Subcutaneous adipose tissue (tissue), 4 donors: ENCODE data around the gene MUC22. TPM values are rescaled to one million over a fixed set of nuclear protein-coding genes. Genes with fewer than 3 reads are reported as not detected.

Source experiments
- total RNA-seq, 4 donors: library from RNA; depleted of rRNA; stranded (reverse); fragments of >200 nt; gene quantifications; one replicate each; pipeline ENCODE4 v1.1.0, GENCODE V29; 2016
- TF ChIP-seq, protein P1 (sequence below): fragments of 450-650 bp; IDR thresholded peaks from one replicate; pipeline ENCODE4 v1.5.1; 2016; ENCODE audit warnings: low read depth, mild to moderate bottlenecking, control low read depth, antibody characterized with exemption, moderate library complexity

Gene MUC22
- total RNA-seq, 4 donors from 2014 or later: not detected

DNA sequence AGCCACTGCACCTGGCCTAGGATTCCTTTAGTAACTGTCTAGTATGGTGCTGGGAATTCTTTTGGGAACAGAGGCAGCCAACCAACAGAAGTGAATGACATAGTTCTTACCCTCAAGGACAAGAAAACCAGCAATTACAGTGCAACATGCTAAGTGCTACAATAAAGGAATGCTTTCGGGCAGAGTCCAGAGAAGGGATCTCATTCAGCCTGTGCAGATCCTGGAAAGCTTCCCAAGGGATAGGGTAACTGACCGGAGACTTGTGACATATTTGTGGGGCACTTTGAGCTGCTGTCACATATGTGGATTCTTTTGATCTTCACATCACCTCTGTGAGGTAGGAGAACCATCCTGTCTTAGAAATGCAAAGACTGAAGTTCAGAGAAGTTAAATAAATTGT is 55.3 kb downstream of the MUC22 start:
- TF ChIP-seq, protein P1, sequence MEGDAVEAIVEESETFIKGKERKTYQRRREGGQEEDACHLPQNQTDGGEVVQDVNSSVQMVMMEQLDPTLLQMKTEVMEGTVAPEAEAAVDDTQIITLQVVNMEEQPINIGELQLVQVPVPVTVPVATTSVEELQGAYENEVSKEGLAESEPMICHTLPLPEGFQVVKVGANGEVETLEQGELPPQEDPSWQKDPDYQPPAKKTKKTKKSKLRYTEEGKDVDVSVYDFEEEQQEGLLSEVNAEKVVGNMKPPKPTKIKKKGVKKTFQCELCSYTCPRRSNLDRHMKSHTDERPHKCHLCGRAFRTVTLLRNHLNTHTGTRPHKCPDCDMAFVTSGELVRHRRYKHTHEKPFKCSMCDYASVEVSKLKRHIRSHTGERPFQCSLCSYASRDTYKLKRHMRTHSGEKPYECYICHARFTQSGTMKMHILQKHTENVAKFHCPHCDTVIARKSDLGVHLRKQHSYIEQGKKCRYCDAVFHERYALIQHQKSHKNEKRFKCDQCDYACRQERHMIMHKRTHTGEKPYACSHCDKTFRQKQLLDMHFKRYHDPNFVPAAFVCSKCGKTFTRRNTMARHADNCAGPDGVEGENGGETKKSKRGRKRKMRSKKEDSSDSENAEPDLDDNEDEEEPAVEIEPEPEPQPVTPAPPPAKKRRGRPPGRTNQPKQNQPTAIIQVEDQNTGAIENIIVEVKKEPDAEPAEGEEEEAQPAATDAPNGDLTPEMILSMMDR: no peak

DNA sequence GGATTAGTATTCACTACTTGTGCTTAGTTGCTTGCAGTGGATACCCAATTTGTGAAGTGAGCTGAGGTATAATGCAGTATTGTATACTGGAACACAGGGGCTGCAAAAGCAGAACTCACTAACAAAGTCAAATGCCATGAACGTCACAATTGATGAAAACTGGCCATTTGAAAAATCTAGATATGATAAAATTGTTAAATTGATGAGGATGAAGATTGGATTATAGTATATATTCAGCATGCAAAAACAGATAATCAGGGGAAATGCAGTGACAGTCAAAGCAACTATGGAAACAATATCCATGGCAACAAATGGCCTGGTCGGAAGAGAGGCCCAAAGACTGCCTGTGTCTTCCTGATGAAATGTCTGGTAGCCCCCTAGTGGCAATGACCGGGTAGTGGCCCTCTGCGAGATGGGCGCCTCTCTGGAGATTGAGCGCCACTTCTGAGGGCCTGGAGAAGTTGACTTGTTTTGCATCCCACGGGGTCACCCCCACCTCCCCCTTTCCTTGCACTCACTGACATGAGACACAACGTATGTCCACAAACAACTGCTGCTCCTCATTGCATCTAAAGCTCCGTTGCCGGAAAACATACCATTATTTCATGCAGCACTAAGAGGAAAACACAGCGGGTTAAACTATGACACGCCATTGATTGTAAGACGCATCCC is 58.5 kb downstream of the MUC22 start:
- TF ChIP-seq, protein P1: no peak

DNA sequence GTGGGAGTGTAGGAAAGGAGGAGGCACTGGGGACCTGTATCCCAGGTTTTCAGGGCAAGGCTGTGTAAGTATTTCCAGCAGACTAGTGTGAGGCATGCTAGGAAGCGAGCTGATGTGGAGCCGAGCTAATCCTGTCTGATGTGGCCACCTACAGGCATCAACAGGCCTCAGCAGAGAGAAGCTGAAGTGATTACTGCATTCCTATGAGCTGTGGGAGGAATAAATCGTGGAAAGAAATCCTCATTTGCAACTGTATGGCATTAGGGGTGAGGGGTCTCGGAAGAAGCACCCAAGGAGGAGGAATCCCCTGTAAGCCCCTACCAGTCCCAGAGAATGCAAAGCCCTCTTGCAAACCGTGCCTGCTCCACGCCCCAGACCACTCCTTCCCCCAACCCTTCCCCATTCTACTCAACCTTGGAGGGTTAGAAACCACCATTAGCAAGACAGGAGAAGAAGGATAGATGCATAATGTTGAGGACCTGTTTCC is 60.5 kb downstream of the MUC22 start:
- TF ChIP-seq, protein P1: no peak

DNA sequence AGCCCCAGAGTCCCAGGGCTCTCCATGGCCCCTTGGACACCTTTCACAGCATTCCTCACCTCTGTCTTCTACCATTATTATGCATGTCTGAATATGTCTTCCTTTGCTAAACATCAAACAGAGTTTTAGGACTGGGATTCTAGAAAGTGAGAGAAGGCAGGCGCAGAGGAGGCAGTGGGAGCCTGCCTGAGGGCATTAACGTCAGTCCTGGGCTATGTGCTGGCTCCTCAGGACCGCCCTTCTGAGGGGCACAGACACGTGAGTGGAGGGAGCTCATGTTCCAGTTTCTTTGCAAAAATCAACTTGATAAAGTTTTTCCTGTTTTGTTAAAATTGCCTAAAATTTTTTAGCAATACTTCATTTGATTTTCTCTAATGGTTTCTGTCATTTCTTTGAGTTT is 64.1 kb downstream of the MUC22 start:
- TF ChIP-seq, protein P1: no peak

DNA sequence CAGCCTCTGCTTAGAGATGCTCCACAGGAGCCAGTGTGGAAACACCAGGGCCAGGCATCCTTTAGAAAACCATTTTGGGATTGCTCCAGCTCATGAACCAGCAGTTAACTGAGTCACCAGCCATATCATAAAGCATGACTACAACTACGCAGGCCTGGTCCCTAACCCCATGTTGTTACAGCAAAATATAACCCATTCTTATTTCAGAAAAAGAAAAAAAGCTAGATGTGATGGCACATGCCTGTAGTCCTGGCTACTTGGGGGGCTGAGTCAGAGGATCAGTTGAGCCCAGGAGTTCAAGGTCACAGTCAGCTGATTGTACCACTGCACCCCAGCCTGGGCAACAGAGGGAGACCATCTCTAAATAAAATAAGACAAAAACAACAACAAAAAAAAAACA is 65.3 kb downstream of the MUC22 start:
- TF ChIP-seq, protein P1: no peak

DNA sequence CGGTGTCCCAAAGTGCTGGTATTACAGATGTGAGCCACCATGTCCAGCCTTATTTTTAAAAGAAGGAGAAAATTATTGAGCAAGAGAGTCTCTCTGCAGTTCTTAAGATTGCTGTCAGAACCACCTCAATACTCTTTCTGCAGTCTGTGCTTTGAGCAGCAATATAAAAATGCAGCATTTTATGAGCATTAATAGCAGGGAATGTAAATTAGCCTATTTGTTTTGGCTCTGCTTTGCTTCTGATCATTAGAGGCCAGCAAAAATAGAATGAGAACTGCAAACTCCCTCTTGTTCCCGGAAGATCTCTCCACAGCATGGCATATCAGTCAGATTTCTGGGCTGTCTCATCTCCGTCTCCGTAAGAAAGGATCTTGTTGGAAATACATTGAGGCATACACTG is 66.3 kb downstream of the MUC22 start:
- TF ChIP-seq, protein P1: no peak

DNA sequence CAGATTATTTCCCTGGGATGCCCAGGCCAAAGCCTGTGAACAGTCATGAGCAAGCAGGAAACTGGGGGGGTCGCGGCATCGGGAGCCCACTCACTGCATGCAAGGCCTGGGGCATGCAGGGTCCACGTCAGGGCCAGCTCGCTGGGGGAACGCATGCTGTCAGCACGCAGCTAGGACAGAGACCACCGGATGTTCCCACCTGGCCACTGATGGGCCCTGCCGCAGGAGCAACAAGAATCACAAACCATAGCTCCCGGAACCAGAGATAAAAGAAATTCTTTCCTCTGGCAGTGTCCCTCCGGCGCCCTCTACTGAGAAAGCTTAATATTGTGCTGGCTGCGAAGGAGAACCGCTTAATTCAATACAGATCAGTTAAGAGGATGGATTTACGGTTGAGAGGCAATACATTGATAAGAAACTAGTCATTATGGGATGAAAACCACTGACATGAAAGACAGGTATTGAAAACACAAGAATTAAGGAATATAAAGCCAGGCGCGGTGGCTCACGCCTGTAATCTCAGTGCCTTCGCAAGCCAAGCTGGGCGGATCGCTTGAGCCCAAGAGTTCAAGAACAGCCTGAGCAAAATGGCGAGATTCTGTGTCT is 69.5 kb downstream of the MUC22 start:
- TF ChIP-seq, protein P1: no peak
